DOHH2 (cell line): ENCODE data around the gene NTNG2.

ENCODE experiments used
- EZH2phosphoT487 ChIP-seq: fragments of 200-600 bp; sonication (generic); IDR thresholded peaks from 2 replicates; pipeline ENCODE4 v1.6.1; 2017; ENCODE audit warnings: borderline replicate concordance, mild to moderate bottlenecking, antibody characterized with exemption, low read length, moderate library complexity, mixed read lengths
- TF ChIP-seq, protein P1 (sequence below): fragments of 200-600 bp; sonication (generic); IDR thresholded peaks from one replicate; pipeline ENCODE4 v1.5.1; 2014; ENCODE audit warnings: antibody characterized with exemption, mild to moderate bottlenecking, low read depth, low read length; ENCODE audit not compliant: poor library complexity, severe bottlenecking

DNA sequence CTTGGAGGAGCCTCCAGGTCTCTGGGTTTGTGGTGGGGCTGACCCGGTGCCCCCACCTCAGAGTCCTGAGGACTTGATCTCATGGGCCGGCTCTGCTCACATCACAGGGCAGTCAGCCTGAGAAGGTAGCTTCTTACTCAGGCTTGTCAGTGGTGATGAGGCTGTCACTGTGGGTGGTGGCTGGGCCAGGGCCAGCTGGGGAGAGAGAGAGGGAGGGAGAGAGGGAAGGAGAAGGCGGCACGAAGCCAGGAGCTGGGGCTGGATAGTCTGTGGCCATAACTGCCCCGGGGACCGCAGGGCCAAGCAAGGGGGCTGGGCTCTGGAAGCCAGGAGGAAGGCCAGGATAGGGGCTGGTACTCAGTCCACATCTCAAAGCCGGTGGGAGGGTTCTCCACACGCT lies 6.5 kb downstream of the NTNG2 start:
- TF ChIP-seq, protein P1, sequence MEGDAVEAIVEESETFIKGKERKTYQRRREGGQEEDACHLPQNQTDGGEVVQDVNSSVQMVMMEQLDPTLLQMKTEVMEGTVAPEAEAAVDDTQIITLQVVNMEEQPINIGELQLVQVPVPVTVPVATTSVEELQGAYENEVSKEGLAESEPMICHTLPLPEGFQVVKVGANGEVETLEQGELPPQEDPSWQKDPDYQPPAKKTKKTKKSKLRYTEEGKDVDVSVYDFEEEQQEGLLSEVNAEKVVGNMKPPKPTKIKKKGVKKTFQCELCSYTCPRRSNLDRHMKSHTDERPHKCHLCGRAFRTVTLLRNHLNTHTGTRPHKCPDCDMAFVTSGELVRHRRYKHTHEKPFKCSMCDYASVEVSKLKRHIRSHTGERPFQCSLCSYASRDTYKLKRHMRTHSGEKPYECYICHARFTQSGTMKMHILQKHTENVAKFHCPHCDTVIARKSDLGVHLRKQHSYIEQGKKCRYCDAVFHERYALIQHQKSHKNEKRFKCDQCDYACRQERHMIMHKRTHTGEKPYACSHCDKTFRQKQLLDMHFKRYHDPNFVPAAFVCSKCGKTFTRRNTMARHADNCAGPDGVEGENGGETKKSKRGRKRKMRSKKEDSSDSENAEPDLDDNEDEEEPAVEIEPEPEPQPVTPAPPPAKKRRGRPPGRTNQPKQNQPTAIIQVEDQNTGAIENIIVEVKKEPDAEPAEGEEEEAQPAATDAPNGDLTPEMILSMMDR: no peak
- TF ChIP-seq EZH2phosphoT487: no peak
